Measurements from ENCODE around the gene ZSCAN21.

ZSCAN21 gene

DNA sequence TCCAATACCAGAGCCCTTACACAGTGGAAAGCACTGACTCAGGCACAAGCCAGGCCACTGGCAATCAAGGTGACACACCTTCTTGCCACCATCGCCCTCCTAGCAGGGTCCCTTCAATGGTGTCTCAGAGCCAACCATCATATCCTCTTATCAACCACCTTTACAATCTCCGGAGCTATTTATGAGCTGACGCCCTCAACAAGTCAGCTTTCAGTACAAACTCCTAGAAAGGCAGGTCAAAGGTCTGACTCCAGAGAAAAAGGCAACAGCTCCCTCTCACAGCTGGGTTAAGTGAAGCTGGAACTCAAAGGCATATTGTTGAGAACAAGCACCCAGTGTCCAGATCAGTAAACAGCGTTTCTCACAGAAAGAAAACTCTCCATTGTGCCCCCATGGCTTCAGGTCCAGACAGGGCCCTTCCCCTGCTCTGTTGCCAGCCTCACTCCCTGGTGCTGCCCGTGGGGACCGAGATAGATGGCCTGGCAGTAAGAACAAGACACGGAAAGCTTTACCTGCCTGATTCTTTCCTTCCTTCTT, 29.5 kb downstream of the ZSCAN21 start:
- no peak for DNase-seq

DNA sequence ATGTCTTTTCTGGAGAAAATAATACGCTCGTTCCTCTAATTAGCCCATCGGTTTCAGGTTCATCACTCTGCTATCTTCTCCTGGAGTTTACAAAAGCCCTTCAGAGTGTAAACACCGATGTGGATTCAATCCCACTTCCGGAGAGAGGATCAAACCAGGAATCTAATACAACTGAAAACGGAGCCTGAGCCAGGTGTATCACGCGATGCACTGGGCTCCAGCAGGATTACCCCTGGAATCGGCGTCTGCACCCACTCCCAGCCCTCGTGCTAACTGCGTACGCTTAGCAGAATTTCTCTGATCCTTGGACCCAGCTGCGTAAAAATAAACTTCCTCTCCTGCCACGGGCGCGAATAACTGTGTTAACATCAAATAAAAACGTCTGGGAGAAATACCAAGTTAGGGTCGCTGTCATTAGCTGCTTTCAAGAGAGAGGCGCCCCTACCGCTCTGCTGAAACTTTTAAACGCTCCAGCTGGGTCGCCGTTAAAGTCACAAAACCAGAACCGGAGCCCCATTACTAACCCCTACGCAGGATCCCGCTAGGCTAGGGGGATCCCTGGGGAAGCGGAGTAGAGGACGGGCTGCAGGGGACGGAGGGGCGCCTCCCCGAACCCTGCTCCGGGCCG, 31.4 kb downstream of the ZSCAN21 start:
- peak; percentile 25 for DNase-seq

DNA sequence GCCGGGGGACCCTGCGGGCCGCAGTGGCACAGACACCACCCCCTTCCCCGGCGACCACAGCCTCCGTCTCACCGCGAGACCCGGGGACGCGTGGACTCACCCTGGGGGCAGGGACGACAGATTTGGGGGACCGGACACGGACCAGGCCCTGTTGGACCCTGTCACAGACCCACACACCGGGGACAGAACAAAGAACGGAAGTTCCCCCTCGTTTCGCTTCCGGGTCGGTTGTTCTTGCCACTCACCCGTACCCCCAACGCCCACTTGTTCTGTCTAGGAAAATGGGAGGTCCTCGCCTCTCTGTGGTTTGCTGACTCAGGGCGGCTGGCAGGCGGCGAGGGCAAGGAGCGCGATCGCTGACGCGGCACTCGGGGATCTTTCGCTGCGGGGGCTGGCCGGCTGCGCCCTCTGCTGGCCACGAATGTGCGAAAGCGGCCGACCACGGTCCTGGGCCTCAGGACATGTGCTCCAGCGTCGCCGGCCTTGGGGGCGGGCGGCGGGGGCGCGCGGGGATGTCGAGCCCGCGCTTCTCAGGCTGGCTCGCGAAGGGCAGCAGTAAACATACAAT, 32.0 kb downstream of the ZSCAN21 start, which contains the start of gene ZNF3:
TSS of gene ZNF3 (minus strand) at position 189 of the 568 bp plus-strand sequence. CDS start 4,366 bp downstream, outside the sequence.
- peak; percentile 99 for DNase-seq

DNA sequence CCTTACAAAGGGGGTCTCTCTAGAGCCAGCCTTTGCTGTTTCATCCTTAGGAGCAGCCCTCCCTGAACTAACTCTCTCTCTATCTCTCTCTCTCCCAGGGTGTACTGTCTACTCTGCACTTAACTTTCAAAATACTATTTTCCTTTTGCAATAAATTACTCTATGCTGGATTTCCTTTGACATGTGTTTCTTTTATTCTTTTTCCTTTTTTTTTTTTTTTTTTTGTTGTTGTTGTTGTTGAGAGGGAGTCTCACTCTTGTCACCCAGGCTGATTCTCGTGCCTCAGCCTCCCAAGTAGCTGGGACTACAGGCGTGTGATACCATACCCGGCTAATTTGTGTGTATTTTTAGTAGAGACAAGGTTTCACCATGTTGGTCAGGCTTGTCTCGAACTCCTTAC, 33.4 kb downstream of the ZSCAN21 start:
- DNase-seq, result no peak

DNA sequence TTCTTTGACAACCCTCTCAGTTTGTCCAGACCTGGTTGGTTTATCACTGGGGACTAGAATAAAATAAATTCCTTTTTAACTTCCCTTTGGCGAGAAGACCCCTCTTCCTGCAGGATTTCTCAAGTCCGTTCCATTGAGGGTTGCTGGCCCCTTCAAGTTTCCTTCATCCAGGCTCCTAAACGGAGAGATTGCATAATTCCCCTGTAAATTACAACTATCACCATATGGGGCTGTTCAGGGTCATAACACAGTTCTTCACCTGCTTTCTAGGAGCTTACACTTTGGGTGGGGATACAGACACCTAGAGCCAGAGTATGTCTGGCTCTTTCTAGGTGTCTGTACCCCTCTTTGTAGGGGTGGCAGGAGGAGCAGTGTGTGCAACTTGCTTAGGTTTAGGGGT, 35.9 kb downstream of the ZSCAN21 start:
- no peak for DNase-seq

DNA sequence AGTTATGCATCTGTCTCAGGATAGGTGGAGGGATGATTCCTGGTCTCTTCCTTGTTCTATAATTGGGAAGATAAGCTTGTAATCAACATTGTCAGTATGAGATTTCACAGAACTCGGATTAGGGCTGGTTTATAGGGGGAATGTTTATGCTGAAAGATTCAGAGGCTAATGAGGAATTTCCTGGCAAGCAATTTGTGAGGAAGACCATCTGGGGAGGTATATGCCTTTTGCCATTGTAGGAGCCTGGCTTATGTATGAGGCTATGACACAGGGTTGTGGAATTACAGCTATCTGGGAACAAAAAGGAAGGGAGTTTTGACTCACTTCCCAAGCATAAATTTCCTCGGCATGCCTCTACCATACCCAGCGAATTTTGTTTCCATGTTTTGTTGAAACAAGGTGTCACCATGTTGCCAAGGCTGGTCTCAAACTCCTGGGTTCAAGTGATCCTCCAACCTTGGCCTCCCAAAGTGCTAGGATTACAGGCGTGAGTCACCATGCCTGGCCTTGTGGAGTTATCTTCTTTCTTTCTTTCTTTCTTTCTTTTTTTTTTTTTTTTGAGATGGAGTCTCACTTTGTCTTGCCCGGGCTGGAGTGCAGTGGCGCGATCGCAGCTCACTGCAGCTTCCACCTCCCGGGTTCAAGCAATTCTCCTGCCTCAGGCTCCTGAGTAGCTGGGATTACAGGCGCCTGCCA, 37.6 kb downstream of the ZSCAN21 start:
- no peak for DNase-seq

DNA sequence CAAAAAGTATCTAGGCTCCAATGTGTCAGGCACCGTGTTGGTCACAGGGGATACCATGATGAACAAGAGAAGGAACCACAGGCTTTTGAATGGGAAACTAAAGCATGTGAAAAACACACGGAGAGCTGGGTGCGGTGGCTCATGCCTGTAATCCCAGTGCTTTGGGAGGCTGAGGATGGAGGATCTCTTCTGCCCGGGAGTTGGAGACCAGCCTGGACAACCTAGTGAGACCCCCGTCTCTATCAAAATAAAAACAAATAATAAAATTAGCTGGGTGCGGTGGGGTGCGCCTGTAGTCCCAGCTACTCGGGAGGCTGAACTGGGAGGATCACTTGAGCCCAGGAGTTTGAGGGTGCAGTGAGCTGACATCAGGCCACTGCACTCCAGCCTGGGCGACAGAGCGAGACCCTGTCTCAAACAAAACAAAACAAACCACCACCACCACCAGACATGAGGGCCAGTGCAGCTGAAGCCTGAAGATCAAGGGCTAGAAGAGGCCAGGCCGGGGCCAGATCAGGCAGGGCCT, 38.6 kb downstream of the ZSCAN21 start:
- no peak for DNase-seq

DNA sequence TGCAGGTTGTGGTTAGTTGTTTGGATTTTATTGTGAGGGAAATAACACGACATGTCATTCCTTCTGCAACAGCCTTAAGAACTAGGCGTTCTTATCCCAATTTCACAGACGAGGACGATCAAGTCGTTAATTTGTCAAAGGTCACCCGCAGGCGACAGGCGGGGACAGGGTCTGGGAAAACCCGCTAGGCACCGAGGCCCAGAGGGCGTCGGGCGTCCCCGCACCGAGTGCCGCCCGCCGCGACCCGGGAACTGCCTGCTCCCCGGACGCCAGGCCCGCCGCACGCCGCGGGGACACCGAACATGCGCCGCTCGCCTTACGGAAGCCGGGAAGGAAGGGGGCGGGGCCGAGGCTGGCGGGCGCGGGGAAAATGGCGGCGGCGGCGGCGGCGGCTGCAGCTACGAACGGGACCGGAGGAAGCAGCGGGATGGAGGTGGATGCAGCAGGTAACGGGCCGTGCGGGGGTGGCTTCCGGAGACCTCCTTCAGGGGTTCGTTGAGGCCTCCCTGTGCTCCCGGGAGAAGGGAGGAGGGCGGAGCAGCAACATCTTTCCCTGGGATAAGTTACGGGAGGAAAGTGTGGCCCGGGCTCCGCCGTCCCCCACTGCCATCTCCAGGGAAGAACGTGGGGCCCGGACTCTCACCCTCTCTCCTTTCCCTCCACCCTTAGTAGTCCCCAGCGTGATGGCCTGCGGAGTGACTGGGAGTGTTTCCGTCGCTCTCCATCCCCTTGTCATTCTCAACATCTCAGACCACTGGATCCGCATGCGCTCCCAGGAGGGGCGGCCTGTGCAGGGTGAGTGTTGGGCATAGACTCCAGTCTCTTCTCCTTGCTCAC, 39.3 kb downstream of the ZSCAN21 start, which contains the start of gene COPS6:
TSS of gene COPS6 (plus strand) at position 349 of the 837 bp plus-strand sequence. CDS start at position 371, 22 bp downstream.
- peak; percentile 73 for DNase-seq

DNA sequence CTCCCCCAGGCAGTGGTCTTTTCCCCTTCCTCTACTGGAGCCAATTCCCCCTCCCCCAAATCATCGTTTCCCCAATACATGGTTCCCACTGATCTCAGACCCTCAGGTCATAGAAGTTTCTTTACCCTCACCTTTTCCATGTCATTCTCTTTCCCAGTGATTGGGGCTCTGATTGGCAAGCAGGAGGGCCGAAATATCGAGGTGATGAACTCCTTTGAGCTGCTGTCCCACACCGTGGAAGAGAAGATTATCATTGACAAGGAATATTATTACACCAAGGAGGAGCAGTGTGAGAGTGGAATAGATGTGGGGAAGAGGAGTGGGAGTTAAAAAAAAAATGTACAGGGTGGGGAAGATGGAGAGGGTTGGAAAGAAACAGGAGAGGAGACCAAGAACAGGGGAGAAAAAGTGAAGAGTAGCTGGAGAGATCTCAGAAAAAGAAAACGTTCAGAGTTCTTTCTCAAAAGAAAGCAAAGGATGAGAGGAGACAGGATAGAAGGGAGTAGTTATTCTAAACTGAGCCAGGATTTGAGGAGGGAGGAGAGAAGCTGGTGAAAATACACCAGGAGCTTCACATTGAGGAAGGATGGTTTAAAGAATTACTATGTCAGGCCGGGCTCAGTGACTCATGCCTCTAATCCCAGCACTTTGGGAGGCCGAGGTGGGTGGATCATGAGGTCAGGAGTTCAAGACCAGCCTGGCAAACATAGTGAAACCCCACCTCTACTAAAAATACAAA, 40.1 kb downstream of the ZSCAN21 start:
- no peak for DNase-seq

DNA sequence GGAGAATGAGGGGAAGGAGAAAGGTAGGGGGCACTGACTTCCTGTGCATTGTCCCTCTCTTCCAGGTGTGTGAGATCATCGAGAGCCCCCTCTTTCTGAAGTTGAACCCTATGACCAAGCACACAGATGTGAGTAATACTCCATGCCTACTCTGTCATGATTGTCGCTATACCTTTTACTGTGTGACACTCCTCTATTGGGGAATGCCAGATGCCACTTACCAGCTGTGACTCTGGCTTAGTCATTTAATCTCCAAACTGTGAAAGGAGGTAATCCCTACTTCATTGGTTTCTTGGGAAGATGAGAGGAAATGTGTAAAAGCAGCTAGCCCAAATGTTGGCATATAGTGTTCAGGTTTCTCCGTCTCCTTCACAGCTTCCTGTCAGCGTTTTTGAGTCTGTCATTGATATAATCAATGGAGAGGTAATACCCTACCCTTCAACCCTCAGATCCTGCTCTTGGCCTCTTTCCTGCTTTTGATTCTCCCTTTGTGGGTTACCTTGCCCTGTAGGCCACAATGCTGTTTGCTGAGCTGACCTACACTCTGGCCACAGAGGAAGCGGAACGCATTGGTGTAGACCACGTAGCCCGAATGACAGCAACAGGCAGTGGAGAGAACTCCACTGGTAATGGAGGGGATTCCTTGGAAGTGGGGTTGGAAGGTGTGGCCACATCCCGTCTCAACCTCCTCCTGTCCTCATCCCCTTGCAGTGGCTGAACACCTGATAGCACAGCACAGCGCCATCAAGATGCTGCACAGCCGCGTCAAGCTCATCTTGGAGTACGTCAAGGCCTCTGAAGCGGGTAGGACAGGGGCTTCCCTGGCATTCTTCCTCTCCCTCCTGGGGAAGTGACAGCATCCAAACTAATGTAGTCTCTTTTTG, 41.2 kb downstream of the ZSCAN21 start:
- no peak for DNase-seq

DNA sequence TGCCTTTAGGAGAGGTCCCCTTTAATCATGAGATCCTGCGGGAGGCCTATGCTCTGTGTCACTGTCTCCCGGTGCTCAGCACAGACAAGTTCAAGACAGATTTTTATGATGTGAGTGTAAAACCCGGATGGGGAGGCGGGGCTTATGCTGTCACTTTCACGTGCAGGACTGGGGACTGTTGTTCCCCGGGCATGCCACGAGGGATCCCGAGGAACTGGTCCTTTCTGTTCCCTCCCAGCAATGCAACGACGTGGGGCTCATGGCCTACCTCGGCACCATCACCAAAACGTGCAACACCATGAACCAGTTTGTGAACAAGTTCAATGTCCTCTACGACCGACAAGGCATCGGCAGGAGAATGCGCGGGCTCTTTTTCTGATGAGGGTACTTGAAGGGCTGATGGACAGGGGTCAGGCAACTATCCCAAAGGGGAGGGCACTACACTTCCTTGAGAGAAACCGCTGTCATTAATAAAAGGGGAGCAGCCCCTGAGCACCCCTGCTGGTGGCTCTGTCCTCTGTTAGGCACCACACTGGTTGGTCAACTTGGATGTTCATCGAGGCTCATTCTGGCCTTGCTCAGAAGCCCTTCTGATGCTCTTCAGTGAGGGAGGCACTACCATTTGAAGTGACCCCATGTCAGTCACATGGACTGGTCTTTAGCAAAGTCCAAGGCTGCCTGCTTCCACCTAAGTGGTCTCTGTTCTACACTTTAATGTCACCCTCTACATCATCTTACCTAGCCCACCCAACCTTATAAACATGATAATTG, 42.0 kb downstream of the ZSCAN21 start:
- no peak for DNase-seq

DNA sequence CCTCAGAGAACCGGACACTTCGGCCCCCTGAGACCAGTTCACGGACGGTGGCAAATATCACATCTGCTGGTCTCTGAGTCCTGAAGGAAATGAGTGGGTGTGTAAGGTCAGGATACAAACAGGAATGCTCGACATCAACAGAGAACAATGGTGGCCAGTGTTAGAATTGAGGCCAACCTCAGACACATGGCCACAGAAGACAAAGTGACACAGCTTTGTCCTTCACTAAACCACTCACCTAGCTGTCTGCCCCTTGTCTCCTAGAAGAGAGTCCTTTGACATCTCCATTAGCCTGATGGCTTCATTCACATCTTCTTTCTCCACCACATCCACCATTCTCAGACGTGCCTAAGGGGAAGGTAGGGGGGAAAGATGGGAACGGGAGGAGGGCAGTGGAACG, 43.5 kb downstream of the ZSCAN21 start:
- DNase-seq, result no peak

DNA sequence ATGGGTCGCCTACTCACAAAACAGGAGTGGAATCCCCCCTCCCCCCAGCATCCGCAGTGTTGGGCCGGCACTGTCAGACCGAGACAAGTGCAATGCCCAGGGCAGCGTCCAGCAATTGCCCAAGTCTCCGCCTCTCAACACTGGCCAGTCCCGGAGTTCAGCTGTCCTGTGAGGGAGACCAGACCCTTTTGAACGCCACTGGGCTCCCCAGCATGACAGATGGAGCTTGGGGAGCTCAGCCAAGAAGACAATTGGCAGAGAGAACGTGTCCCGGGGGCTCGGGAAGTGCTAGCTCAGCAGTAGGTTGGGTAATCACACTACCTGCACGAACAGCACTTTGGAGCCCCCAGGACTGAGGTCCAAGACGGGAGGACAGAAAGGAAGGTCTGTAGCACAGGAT, 43.9 kb downstream of the ZSCAN21 start:
- DNase-seq, result no peak

DNA sequence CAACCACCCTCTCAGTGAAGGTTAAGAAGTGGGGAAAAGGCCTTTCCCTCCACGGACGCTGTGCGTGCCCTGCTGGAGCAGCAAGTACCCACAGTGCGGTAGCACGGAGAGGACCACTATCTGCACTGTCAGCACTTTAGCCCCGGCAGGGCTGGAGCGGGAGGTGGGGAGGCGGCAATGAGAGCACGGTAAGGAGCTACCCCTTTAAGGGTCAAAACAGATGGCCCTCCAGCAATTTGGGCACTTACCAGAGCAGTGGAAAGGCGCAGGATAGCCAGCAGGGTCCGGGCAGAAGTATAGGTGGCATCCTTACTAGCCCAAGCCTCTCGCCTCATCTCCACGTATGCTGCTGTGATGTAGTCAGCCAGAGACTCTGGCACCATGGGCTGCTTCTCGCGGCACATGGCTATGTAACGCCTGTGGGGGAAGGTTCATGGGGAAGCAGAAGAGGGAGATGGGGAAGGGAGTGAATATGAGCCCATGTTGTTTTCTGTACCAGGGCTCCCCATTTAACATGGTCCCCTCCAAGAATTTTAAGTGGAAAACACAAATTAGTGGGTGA, 44.4 kb downstream of the ZSCAN21 start:
- DNase-seq, result no peak

DNA sequence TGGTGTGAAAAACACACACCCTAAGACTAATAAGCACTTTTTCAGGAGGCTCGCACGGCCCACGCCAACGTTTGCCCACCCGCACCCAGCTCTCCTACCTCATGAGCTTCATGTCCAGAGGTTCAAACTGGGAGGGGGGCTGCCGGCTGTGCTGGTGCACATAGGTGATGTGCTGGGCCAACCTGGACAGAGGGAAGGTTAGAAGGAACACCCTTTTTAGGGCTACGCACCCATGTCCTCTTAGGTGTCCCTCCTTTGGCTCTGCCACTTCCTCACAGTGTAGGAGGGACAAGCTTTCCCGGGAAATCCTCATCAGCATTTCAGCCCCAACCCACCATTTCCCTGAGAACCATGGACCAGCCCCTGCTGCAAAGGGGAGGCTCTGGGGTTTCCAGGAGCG, 45.7 kb downstream of the ZSCAN21 start:
- no peak for DNase-seq

DNA sequence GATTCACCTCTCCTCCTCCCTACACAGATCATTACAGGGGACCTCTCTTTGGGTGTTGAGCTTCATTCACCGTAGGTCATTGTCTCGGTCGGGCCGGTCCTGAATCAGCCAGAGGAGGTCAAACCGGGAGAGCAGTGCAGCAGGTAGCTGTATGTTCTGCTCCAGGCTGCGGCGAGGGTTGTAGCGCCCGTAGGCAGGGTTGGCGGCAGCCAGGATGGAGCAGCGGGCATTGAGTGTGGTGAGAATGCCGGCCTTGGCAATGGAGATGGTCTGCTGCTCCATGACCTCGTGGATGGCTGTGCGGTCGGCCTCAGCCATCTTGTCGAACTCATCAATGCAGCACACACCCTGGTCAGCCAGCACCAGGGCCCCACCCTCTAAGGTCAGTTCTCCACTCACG, 46.1 kb downstream of the ZSCAN21 start:
- no peak for DNase-seq

DNA sequence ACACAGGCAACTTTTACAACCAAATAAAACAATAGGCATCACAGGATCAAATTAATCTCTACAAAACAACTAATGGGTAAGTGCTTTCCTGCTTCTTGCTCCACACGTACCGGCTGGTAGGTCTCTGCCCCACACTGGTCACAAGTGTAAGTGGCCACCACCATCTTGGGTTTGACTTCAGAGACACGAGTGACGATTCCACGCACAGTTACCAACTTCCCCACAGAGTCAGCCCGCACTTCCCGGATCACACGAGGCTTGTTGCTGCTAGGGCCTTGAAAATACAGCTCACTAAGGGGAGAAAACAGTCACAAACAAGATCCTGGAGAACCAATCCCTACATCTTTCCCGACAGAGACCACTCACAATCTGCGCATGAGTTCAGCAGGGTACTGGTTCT, 49.3 kb downstream of the ZSCAN21 start:
- DNase-seq, result no peak

DNA sequence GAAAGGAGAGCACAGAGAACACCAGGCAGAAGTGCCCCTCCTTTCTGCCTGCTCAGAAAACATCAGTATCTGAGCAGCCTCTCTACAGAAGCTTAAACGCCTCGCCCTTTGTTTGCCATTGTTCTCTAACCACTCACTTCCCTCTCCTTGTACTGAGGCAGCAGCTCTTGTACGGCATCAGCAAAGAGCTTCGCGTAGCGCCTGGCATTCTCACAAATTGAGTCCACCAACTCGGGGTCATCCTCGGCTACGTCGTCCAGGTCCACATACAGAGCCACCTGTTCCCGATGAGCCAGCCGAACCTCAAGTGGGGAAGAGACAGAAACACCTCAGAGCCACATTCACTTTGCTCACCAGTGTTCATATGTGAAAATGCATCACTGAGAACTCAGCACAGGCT, 49.9 kb downstream of the ZSCAN21 start:
- no peak for DNase-seq

DNA sequence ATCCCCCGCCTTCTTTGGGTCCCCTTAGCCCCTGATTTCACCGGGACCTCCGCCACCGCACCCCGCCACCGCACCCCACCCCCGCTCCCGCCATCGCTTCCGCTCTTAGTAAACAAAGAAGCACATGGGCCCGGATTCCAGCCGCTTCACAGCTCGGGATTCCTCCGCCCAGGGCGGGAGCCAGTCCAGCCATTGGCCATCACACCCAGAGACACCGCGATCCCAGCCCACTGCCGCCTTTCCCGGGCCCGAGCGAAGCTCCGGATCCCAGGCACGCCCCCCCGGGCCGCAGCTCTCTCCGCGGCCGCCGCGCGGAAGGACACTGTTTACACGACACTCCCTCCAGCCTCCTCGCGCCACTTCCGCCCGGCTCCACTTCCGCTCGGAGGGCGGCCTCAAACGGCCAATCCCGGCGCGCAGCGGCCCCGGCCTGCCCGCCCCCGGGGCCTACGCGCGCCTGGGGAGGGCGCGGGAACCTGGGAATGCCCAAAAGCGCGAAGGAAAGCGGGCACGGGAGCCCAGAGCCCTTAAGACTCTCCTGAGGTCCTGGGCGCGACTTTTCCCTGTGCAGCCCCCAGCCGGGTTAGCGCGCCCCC, 50.9 kb downstream of the ZSCAN21 start:
- DNase-seq, result peak; percentile 94
